Parathyroid adenoma (tissue), 2 donors: ENCODE measurements around the gene MBNL1.
A peak's percentile ranks its signal among the peaks of the same experiment; 100 is the strongest.

Experiments
- H2AFZ ChIP-seq: fragments of 300-600 bp; sonication (generic); one replicate; pipeline ENCODE4 v1.7.0; 2017; ENCODE audit warnings: antibody characterized with exemption, mild to moderate bottlenecking
- H3K27ac ChIP-seq: fragments of 300-600 bp; sonication (generic); one replicate; pipeline ENCODE4 v1.7.0; 2017
- H3K27me3 ChIP-seq: fragments of 300-600 bp; sonication (generic); one replicate; pipeline ENCODE4 v1.7.0; 2017; ENCODE audit warnings: low read length; ENCODE audit not compliant: control insufficient read depth, insufficient read depth
- H3K36me3 ChIP-seq: fragments of 300-600 bp; sonication (generic); one replicate; pipeline ENCODE4 v1.7.0; 2017; ENCODE audit warnings: low read length; ENCODE audit not compliant: control insufficient read depth, insufficient read depth
- H3K4me1 ChIP-seq: fragments of 300-600 bp; sonication (generic); one replicate; pipeline ENCODE4 v1.7.0; 2017; ENCODE audit warnings: control low read depth
- H3K4me2 ChIP-seq: fragments of 300-600 bp; sonication (generic); one replicate; pipeline ENCODE4 v1.7.0; 2017; ENCODE audit warnings: low read length
- H3K4me3 ChIP-seq: fragments of 300-600 bp; sonication (generic); one replicate; pipeline ENCODE4 v1.7.0; 2017; ENCODE audit warnings: low read depth, low read length
- H3K79me2 ChIP-seq: fragments of 300-600 bp; sonication (generic); one replicate; pipeline ENCODE4 v1.7.0; 2017; ENCODE audit warnings: control low read depth
- H3K9ac ChIP-seq: fragments of 300-600 bp; sonication (generic); one replicate; pipeline ENCODE4 v1.7.0; 2017; ENCODE audit warnings: mild to moderate bottlenecking
- H3K9me3 ChIP-seq: fragments of 300-600 bp; sonication (generic); one replicate; pipeline ENCODE4 v1.7.0; 2017; ENCODE audit warnings: low read length; ENCODE audit not compliant: control insufficient read depth
- CTCF ChIP-seq: fragments of 300-600 bp; sonication (generic); IDR thresholded peaks from one replicate; pipeline ENCODE4 v1.7.0; 2017; ENCODE audit warnings: antibody characterized with exemption, mild to moderate bottlenecking
- donor health status: primary hyperparathyroidism.

The MBNL1 gene

DNA sequence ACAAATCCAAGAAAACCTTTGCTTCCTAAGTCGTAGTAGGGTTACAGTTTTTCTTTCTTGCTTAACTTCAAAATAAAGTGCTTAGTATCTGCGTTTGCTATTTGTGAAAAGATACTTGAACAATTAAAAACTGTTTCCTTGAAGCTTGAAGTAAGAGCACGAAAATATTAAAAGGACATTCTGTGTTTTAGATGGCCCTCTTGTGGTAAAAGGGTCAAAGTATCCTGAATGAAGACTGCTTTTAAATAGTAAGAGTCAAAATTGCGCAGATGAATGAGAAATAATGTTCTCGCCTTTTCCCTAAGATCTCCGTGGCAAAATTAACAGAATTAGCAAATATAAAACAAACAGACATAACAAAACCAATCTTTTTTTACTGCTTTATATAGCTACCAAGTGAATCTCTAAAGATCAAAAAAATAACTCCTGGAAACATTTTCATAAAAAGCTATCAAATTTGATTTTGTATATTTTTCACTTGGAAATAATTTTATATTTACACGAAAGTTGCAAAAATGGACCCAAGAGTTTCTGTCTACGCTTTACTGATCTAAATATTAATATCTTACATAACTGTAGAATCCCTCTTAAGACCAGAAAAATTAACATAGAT is 175.4 kb downstream of the MBNL1 start:
- TF ChIP-seq CTCF: peak; percentile 73
- H3K9ac ChIP-seq: no peak overlapping the region
- no peak overlapping the region for H3K4me2 ChIP-seq
- H3K27ac ChIP-seq: no peak overlapping the region
- peaks cover 7% of the 10 kb centered on the region for H3K4me1 ChIP-seq
- no peaks in the 10 kb centered on the region for H3K9me3 ChIP-seq
- H2AFZ ChIP-seq: no peak overlapping the region
- no peaks in the 10 kb centered on the region for H3K27me3 ChIP-seq
- no peaks in the 10 kb centered on the region for H3K36me3 ChIP-seq
- peaks cover 2% of the 10 kb centered on the region for H3K79me2 ChIP-seq
- H3K4me3 ChIP-seq: no peak overlapping the region

DNA sequence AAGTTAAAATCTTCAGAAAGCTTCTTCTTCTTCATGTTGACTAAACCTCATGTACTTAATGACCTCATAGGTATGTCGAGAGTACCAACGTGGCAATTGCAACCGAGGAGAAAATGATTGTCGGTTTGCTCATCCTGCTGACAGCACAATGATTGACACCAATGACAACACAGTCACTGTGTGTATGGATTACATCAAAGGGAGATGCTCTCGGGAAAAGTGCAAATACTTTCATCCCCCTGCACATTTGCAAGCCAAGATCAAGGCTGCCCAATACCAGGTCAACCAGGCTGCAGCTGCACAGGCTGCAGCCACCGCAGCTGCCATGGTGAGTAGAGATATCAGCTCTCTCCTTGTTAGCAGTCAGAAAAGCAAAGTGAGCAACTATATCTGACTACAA is 176.5 kb downstream of the MBNL1 start:
- H3K27me3 ChIP-seq: no peaks in the 10 kb centered on the region
- no peaks in the 10 kb centered on the region for H3K36me3 ChIP-seq
- peaks cover 7% of the 10 kb centered on the region for H3K4me1 ChIP-seq
- H2AFZ ChIP-seq: no peak overlapping the region
- H3K9me3 ChIP-seq: no peaks in the 10 kb centered on the region
- no peak overlapping the region for H3K9ac ChIP-seq
- H3K4me2 ChIP-seq: no peak overlapping the region
- no peak for TF ChIP-seq CTCF
- H3K4me3 ChIP-seq: no peak overlapping the region
- H3K79me2 ChIP-seq: peaks cover 2% of the 10 kb centered on the region
- H3K27ac ChIP-seq: no peak overlapping the region

GRCh38 chr3:152446495-152446894 is 177.8 kb downstream of the MBNL1 start:
- Histone ChIP-seq H3K4me1 (peaks cover 7% of the 10 kb centered on the region), H3K9ac (no peak overlapping the region), H3K4me3 (no peak overlapping the region), H3K79me2 (peaks cover 2% of the 10 kb centered on the region), H3K27me3 (no peaks in the 10 kb centered on the region), H3K27ac (no peak overlapping the region), H3K4me2 (no peak overlapping the region), H2AFZ (no peak overlapping the region), H3K36me3 (no peaks in the 10 kb centered on the region), H3K9me3 (no peaks in the 10 kb centered on the region)
- TF ChIP-seq CTCF: no peak

DNA sequence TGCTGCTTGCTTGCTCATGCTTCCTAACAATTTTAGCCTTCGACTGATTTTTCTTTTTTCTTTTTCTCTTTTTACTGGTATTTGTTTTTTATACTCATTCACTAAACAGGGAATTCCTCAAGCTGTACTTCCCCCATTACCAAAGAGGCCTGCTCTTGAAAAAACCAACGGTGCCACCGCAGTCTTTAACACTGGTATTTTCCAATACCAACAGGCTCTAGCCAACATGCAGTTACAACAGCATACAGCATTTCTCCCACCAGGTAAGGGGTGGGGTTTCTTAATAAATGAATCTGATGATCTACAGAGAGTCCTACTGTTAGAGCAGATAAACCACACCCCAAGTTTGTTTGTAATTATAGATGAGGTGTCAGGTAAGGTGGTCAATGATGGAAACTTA is 178.8 kb downstream of the MBNL1 start:
- H3K9ac ChIP-seq: no peak overlapping the region
- no peak overlapping the region for H2AFZ ChIP-seq
- peaks cover 7% of the 10 kb centered on the region for H3K4me1 ChIP-seq
- H3K27me3 ChIP-seq: no peaks in the 10 kb centered on the region
- H3K79me2 ChIP-seq: peaks cover 2% of the 10 kb centered on the region
- no peaks in the 10 kb centered on the region for H3K36me3 ChIP-seq
- no peak overlapping the region for H3K27ac ChIP-seq
- H3K9me3 ChIP-seq: no peaks in the 10 kb centered on the region
- TF ChIP-seq CTCF: no peak
- H3K4me3 ChIP-seq: no peak overlapping the region
- H3K4me2 ChIP-seq: no peak overlapping the region

DNA sequence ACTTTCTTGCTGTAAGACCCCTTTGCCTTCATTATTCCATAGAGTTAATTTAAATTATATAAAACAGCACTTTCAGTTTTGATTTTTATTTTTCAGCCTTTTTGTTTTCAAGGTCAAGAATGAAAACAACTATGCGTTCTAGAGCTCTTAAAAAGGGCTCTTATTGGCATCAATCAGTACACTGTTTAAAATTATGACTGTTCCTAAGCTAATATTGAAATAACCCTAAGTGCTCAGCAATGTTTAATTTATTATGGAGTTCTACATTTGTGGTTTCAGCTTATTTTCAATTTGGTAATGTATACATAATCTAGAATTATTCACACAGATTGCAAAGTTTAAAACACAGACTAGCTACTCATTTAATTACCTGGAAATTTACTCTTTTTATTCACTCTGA is 179.4 kb downstream of the MBNL1 start:
- H3K27ac ChIP-seq: no peak overlapping the region
- H3K36me3 ChIP-seq: no peaks in the 10 kb centered on the region
- TF ChIP-seq CTCF: no peak

More for the DNA sequence above, 179.4 kb downstream of the MBNL1 start:
- H3K4me3 ChIP-seq: no peak overlapping the region
- no peaks in the 10 kb centered on the region for H3K9me3 ChIP-seq
- no peak overlapping the region for H3K4me2 ChIP-seq
- H3K4me1 ChIP-seq: peaks cover 7% of the 10 kb centered on the region
- H3K9ac ChIP-seq: no peak overlapping the region
- H2AFZ ChIP-seq: no peak overlapping the region
- H3K79me2 ChIP-seq: peaks cover 2% of the 10 kb centered on the region
- H3K27me3 ChIP-seq: no peaks in the 10 kb centered on the region
